ENCODE results near the gene METTL27. TPM values are rescaled to one million over a fixed set of nuclear protein-coding genes. Genes with fewer than 3 reads are reported as not detected.

Gene METTL27
- total and polyA plus RNA-seq, 2 of the 8 experiments (the other 6 are each of a cell fraction or from before 2014, with no cell fraction given) = 6.2 to 12.0 TPM

DNA sequence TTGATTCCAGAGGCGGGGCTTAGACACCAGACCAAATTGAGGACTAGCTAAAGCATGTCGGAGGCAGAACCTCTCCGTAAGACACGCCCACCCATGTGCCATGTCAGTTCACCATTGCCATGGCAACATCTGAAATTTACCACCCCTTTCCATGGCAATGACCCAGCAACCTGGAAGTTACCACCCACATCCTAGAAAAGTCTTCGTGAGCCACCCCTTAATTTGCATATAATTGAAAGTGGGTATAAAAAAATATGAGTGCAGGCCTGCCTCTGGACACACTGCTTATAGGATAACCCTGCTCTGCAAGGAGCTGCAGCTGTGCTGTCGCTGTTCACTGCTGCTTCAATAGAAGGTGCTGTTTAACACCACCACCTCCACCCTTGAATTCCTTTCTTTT, 46.6 kb upstream of the METTL27 start (continued):
- TF ChIP-seq, protein P1, sequence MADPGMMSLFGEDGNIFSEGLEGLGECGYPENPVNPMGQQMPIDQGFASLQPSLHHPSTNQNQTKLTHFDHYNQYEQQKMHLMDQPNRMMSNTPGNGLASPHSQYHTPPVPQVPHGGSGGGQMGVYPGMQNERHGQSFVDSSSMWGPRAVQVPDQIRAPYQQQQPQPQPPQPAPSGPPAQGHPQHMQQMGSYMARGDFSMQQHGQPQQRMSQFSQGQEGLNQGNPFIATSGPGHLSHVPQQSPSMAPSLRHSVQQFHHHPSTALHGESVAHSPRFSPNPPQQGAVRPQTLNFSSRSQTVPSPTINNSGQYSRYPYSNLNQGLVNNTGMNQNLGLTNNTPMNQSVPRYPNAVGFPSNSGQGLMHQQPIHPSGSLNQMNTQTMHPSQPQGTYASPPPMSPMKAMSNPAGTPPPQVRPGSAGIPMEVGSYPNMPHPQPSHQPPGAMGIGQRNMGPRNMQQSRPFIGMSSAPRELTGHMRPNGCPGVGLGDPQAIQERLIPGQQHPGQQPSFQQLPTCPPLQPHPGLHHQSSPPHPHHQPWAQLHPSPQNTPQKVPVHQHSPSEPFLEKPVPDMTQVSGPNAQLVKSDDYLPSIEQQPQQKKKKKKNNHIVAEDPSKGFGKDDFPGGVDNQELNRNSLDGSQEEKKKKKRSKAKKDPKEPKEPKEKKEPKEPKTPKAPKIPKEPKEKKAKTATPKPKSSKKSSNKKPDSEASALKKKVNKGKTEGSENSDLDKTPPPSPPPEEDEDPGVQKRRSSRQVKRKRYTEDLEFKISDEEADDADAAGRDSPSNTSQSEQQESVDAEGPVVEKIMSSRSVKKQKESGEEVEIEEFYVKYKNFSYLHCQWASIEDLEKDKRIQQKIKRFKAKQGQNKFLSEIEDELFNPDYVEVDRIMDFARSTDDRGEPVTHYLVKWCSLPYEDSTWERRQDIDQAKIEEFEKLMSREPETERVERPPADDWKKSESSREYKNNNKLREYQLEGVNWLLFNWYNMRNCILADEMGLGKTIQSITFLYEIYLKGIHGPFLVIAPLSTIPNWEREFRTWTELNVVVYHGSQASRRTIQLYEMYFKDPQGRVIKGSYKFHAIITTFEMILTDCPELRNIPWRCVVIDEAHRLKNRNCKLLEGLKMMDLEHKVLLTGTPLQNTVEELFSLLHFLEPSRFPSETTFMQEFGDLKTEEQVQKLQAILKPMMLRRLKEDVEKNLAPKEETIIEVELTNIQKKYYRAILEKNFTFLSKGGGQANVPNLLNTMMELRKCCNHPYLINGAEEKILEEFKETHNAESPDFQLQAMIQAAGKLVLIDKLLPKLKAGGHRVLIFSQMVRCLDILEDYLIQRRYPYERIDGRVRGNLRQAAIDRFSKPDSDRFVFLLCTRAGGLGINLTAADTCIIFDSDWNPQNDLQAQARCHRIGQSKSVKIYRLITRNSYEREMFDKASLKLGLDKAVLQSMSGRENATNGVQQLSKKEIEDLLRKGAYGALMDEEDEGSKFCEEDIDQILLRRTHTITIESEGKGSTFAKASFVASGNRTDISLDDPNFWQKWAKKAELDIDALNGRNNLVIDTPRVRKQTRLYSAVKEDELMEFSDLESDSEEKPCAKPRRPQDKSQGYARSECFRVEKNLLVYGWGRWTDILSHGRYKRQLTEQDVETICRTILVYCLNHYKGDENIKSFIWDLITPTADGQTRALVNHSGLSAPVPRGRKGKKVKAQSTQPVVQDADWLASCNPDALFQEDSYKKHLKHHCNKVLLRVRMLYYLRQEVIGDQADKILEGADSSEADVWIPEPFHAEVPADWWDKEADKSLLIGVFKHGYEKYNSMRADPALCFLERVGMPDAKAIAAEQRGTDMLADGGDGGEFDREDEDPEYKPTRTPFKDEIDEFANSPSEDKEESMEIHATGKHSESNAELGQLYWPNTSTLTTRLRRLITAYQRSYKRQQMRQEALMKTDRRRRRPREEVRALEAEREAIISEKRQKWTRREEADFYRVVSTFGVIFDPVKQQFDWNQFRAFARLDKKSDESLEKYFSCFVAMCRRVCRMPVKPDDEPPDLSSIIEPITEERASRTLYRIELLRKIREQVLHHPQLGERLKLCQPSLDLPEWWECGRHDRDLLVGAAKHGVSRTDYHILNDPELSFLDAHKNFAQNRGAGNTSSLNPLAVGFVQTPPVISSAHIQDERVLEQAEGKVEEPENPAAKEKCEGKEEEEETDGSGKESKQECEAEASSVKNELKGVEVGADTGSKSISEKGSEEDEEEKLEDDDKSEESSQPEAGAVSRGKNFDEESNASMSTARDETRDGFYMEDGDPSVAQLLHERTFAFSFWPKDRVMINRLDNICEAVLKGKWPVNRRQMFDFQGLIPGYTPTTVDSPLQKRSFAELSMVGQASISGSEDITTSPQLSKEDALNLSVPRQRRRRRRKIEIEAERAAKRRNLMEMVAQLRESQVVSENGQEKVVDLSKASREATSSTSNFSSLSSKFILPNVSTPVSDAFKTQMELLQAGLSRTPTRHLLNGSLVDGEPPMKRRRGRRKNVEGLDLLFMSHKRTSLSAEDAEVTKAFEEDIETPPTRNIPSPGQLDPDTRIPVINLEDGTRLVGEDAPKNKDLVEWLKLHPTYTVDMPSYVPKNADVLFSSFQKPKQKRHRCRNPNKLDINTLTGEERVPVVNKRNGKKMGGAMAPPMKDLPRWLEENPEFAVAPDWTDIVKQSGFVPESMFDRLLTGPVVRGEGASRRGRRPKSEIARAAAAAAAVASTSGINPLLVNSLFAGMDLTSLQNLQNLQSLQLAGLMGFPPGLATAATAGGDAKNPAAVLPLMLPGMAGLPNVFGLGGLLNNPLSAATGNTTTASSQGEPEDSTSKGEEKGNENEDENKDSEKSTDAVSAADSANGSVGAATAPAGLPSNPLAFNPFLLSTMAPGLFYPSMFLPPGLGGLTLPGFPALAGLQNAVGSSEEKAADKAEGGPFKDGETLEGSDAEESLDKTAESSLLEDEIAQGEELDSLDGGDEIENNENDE (IDR thresholded peaks at IDR 0.05; ENCODE audit: insufficient replicate concordance, low read length) = no peak
- TF ChIP-seq SIN3A (conservative IDR thresholded peaks at IDR 0.05 in 1 of 2, IDR thresholded peaks at IDR 0.05 in 1 of 2; ENCODE audit: low read depth in 1 of 2, low read length in 2 of 2) (no peak), TEAD4 (IDR thresholded peaks at IDR 0.05; ENCODE audit: low read depth, low read length) (no peak), CHD1 (IDR thresholded peaks at IDR 0.05; ENCODE audit: low read depth, low read length) (no peak), GABPA (IDR thresholded peaks at IDR 0.05; ENCODE audit: borderline replicate concordance, insufficient read depth, low read length) (no peak), CREB1 (IDR thresholded peaks at IDR 0.05) (no peak)
- TF ChIP-seq, protein P2, sequence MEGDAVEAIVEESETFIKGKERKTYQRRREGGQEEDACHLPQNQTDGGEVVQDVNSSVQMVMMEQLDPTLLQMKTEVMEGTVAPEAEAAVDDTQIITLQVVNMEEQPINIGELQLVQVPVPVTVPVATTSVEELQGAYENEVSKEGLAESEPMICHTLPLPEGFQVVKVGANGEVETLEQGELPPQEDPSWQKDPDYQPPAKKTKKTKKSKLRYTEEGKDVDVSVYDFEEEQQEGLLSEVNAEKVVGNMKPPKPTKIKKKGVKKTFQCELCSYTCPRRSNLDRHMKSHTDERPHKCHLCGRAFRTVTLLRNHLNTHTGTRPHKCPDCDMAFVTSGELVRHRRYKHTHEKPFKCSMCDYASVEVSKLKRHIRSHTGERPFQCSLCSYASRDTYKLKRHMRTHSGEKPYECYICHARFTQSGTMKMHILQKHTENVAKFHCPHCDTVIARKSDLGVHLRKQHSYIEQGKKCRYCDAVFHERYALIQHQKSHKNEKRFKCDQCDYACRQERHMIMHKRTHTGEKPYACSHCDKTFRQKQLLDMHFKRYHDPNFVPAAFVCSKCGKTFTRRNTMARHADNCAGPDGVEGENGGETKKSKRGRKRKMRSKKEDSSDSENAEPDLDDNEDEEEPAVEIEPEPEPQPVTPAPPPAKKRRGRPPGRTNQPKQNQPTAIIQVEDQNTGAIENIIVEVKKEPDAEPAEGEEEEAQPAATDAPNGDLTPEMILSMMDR (IDR thresholded peaks at IDR 0.05; ENCODE audit: control extremely low read depth in 1 of 3, insufficient read depth in 1 of 3, low read depth in 1 of 3, low read length in 3 of 3) = no peak

Measured in H1 (cell line).